Endothelial cell of umbilical vein (primary cell): ENCODE data around the gene SLC45A1.

Source experiments
- CTCF ChIP-seq, 2 donors: IDR thresholded peaks; 1 replicate in 1 of 2; 2 replicates in 1 of 2; pipeline ENCODE4 v1.5.1; 2011; ENCODE audit warnings: low read length in 2 of 2, mild to moderate bottlenecking in 2 of 2, moderate library complexity in 2 of 2, control low read depth in 1 of 2, inconsistent platforms in 1 of 2, low read depth in 1 of 2; ENCODE audit not compliant: insufficient read depth in 1 of 2; ENCODE audit errors: extremely low read depth in 1 of 2
- EZH2 ChIP-seq: IDR thresholded peaks from 2 replicates; pipeline ENCODE4 v1.6.1; 2012; ENCODE audit warnings: borderline replicate concordance, low read depth, mild to moderate bottlenecking, moderate library complexity, low read length, inconsistent platforms; ENCODE audit not compliant: severe bottlenecking
- POLR2A ChIP-seq: IDR thresholded peaks from 2 replicates; pipeline ENCODE4 v1.6.1; 2012; ENCODE audit warnings: low read depth, mild to moderate bottlenecking, control low read depth, low read length

DNA sequence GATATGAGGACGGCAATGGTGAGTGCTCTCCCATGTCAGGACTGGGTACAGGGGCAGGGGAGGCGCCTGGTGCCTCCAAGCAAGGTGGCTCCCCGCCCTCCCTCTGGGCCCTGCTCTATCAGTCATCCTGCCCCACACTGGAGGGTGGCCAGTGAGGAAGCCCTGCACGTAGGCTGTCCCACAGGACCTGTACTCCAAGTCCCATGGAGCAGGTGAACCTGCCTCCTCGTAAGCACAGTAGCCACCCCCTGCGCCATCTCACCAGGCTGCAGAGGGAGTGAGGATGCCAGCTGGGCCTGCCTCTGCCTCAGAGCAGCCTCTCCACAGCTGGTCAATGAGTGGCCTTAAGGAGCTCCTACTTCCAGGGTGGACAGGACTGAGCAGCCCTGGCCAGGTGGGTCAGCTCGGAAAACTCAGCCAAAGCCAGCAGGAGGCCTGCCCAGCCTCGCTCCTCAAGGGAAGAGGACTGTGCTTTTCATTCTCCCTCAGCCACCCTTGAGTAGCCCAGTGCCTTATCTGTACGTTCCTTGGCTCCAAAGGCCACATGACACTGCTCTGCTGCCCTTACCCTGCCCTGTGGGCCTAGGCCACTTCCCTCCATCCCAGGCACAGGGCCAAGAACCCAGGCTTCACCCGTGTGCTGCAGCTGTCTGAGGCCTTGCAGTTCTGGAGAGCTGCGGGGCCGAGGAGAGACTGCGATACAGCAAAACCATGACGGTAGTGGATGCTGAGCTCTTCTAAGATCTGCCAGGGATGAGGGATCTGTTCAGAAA is 39.6 kb downstream of the SLC45A1 start:
- TF ChIP-seq POLR2A (no peak), CTCF (IDR thresholded peaks at IDR 0.05; ENCODE audit: extremely low read depth in 1 of 2, insufficient read depth in 1 of 2, low read depth in 1 of 2, low read length in 2 of 2) (no peak), EZH2 (no peak)
